Fibroblast of villous mesenchyme (primary cell): ENCODE data around the gene CTNNA3. TPM values are rescaled to one million over a fixed set of nuclear protein-coding genes. Genes with fewer than 3 reads are reported as not detected.

ENCODE experiments used
- DNase-seq: peaks from one replicate; pipeline ENCODE4 v3.0.0-alpha.2; 2010; ENCODE audit warnings: low read depth
- H3K4me3 ChIP-seq: 2 replicates; pipeline ENCODE4 v1.5.1; 2011; ENCODE audit warnings: low read depth, mild to moderate bottlenecking, low read length
- total RNA-seq: library from RNA; depleted of rRNA; stranded (reverse); fragments of >200 nt; gene quantifications from 2 replicates; pipeline ENCODE4 v1.2.3, GENCODE V29; 2012
- TF ChIP-seq, protein P1 (sequence below): IDR thresholded peaks from 2 replicates; pipeline ENCODE4 v1.5.1; 2012; ENCODE audit warnings: low read depth, mild to moderate bottlenecking, low read length; ENCODE audit not compliant: insufficient read depth

Gene CTNNA3
- total RNA-seq, 1 donor = not detected

DNA sequence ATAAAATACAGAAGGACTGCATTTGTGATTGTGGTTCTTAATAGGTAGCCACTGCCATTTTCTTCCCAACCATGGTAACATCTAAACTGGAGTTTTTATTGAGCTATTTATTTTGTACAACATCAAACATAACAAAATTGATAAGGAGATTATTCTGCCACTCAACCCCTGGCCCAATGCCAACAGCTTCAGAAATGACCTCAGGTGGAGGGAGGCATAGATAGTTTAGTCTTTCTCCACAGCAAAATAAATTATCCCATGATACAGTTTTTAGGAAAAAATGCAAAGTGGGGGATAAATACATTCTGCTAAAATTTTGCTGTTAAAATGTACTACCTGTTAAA, 712.5 kb downstream of the CTNNA3 start:
- TF ChIP-seq, protein P1, sequence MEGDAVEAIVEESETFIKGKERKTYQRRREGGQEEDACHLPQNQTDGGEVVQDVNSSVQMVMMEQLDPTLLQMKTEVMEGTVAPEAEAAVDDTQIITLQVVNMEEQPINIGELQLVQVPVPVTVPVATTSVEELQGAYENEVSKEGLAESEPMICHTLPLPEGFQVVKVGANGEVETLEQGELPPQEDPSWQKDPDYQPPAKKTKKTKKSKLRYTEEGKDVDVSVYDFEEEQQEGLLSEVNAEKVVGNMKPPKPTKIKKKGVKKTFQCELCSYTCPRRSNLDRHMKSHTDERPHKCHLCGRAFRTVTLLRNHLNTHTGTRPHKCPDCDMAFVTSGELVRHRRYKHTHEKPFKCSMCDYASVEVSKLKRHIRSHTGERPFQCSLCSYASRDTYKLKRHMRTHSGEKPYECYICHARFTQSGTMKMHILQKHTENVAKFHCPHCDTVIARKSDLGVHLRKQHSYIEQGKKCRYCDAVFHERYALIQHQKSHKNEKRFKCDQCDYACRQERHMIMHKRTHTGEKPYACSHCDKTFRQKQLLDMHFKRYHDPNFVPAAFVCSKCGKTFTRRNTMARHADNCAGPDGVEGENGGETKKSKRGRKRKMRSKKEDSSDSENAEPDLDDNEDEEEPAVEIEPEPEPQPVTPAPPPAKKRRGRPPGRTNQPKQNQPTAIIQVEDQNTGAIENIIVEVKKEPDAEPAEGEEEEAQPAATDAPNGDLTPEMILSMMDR = no peak
- no peak overlapping the region for H3K4me3 ChIP-seq
- DNase-seq = no peak

DNA sequence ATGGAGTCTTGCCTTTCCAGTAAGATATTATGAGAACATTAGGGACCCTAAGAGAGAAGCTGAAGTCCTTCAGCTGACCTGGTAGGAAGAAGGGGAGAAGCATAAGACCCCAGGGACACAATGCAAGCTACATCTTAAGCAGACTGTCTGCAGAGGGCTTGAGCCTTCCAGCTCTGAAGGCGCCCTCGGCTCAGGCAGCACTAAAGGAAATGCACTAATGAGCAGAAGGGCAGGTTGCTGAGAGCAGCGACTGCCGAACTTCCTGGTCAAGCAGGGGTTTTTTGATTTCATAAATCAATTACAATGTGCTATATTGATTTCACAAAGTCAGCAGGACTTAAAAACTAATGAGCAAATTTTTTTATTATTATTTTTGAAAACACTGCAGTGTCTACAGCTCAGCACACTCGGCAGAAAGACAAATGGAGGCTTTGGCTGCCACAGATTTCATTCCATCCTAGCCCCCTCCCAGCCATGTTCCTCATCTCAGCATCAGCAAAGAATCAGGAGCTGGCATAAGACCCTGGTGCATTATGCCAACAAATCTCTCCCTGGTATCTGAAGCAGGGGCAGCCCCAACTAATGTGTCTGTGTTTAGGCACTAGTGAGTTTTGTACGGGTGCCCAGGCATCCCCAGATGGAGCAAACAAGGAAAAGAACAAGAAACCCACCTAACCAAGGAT, 713.1 kb downstream of the CTNNA3 start:
- H3K4me3 ChIP-seq = no peak overlapping the region
- DNase-seq = no peak
- TF ChIP-seq, protein P1 = no peak

DNA sequence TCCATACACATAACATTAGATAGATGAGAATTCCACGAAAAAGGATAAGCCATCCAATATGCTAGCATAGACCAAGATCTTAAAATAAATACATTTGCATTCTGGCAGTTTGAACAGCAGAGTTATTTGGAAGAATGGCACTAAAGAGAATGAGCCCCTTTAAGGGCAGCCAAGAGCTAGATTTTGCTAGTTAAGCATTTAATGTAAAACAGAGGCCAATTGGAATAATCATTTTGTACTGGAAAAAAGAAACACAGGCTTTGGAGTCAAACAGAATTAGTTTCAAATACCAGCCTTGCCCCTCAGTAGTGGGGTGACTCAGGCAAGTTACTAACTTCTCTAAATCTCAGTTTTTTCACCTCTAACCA, 714.0 kb downstream of the CTNNA3 start:
- no peak overlapping the region for H3K4me3 ChIP-seq
- TF ChIP-seq, protein P1 = no peak
- no peak for DNase-seq

DNA sequence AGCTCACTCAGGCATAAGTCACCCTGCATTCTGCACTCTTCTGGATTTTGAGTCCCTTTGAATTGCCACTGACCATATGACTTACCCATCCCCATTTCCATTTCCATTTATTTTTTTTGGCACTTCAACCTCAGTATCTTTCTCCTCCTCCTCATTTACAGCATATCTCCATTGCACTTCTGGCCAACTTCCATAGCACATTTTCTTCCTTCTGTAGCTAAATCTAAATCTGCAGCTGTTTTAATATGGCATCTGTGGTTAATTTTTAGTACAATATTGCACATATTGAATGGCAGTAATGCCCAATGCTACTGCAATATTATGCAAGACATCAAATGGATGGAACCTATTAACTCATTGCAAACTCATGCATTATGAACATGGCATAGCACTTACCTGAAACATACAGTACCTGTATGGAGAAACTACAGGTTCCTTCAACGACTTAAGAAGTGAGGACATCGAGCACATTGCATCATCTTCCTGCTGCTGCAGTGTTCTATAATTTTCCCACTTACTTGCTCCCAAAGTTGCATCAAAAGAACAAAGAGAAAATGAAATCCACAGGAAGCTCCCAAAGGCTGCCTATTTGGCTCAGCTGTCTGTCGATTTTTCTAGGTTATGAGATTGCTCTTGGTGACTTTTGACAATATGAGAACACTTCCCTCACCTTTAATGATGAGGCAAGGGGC, 714.5 kb downstream of the CTNNA3 start:
- TF ChIP-seq, protein P1 = no peak
- no peak for DNase-seq
- H3K4me3 ChIP-seq = no peak overlapping the region

DNA sequence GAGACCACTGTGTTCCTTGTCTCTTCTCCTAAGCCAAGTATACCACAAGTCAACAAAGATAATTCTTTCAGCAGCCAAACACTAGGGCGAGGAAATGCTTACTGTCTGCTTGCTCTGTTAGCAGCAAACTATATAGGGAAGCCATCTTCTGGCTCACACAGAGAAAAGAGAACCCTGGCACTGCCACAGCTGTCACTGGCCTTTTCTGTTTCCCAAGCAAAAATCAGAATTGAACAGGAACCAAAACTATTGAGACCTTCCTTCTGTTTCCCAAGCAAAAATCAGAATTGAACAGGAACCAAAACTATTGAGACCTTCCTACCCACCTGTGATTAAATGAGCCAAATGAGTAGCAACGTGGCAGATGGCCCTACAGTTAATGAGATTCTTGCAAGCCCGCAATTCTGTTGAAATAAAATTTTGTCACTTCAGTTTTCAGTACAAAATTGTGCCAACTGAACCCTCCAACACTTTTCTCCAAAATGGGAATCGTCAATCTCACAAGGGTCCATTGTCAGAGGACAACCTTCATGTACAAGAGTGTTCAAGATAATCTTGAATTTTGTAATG, 715.7 kb downstream of the CTNNA3 start:
- no peak for DNase-seq
- H3K4me3 ChIP-seq = no peak overlapping the region
- TF ChIP-seq, protein P1 = no peak

DNA sequence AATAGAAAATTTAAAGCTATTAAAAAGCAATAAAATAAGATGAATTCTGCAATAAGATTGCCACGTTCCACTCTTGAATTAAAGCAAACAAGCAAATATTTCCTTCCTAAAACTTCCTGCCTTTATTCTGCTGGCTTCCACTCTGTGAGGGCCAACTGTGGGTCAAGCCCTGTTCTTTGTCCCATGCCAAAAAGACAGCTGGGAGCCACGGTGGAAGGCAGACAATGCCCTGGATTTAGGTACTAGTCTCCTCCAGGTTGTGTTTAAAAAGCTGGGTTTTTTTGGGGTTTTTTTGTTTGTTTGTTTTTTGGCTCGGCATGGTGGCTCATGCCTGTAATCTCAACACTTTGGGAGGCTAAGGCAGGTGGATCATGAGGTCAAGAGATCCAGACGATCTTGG, 731.0 kb downstream of the CTNNA3 start:
- no peak overlapping the region for H3K4me3 ChIP-seq
- no peak for DNase-seq
- TF ChIP-seq, protein P1 = no peak
